Activated CD8-positive, alpha-beta memory T cell treated with anti-CD3 and anti-CD28 coated beads, Interleukin-2, amount 10 ng/mL, durations not matched to agents 7 days and 5 days (primary cell): ENCODE results near the gene C3orf20. TPM values are rescaled to one million over a fixed set of nuclear protein-coding genes. Genes with fewer than 3 reads are reported as not detected.

ENCODE experiments used
- ATAC-seq: fragments of 150-1000 bp; cut with Tn5 transposase; one replicate; pipeline ENCODE4 v1.10.0; 2021; ENCODE audit warnings: moderate library complexity
- CTCF ChIA-PET: fragments of 350-600 bp; sonication (Branson Sonifier 250); formaldehyde crosslinking; loops from one replicate; lab custom pipeline; 2021; ENCODE audit warnings: antibody characterized with exemption; lab: Charles Lee
- DNase-seq: peaks from one replicate; pipeline ENCODE4 v3.0.0-alpha.2; 2020
- H3K27ac Mint-ChIP-seq: one replicate; pipeline ENCODE4 v1.8.0; 2021; ENCODE audit warnings: mild to moderate bottlenecking, mixed read lengths
- H3K27me3 Mint-ChIP-seq: one replicate; pipeline ENCODE4 v1.8.0; 2021; ENCODE audit warnings: mixed read lengths
- H3K36me3 Mint-ChIP-seq: one replicate; pipeline ENCODE4 v1.8.0; 2021; ENCODE audit warnings: mild to moderate bottlenecking, mixed read lengths
- H3K4me1 Mint-ChIP-seq: one replicate; pipeline ENCODE4 v1.8.0; 2021; ENCODE audit warnings: mixed read lengths
- H3K4me3 Mint-ChIP-seq: one replicate; pipeline ENCODE4 v1.8.0; 2021; ENCODE audit warnings: mild to moderate bottlenecking, moderate library complexity, mixed read lengths
- H3K9me3 Mint-ChIP-seq: one replicate; pipeline ENCODE4 v1.8.0; 2022; ENCODE audit warnings: low read depth, mixed read lengths
- total RNA-seq, 2 experiments: library from RNA; stranded (reverse); gene quantifications; one replicate each; pipeline ENCODE4 v1.2.3, GENCODE V29; 2021

The C3orf20 gene
- total RNA-seq, 2 experiments from 2014 or later: 0.16 TPM; not detected in 1

- H3K36me3 Mint-ChIP-seq: peaks cover 54% of the 10 kb centered on the region
- no peak overlapping the region for H3K27ac Mint-ChIP-seq
- H3K27me3 Mint-ChIP-seq: no peaks in the 10 kb centered on the region
- no peaks in the 10 kb centered on the region for H3K9me3 Mint-ChIP-seq
- DNase-seq (no peak), ATAC-seq (no peak)
- H3K4me3 Mint-ChIP-seq: no peak overlapping the region
- H3K4me1 Mint-ChIP-seq: peaks cover 24% of the 10 kb centered on the region
- CTCF ChIA-PET: interaction anchor here (0.9 kb wide), 1 partner anchor 16 kb away, joined by 3 read pairs; the partner anchor contains the start of gene C3orf20
Observed at GRCh38 chr3:14658978-14659377, 16.0 kb upstream of the C3orf20 start.

GRCh38 chr3:14660942-14661341, 14.0 kb upstream of the C3orf20 start:
- CTCF ChIA-PET: interaction anchor here (1.0 kb wide), 1 partner anchor 9 kb away, joined by 3 read pairs; the partner anchor contains the start of gene CCDC174
- Mint-ChIP-seq H3K4me1 (peaks cover 16% of the 10 kb centered on the region), H3K27ac (no peak overlapping the region), H3K9me3 (no peaks in the 10 kb centered on the region), H3K4me3 (no peak overlapping the region), H3K27me3 (no peaks in the 10 kb centered on the region), H3K36me3 (peaks cover 56% of the 10 kb centered on the region)
- no peak for ATAC-seq
- DNase-seq: no peak

- Mint-ChIP-seq H3K36me3 (peaks cover 55% of the 10 kb centered on the region), H3K9me3 (no peaks in the 10 kb centered on the region), H3K27ac (no peak overlapping the region), H3K4me3 (no peak overlapping the region), H3K4me1 (no peaks in the 10 kb centered on the region), H3K27me3 (no peaks in the 10 kb centered on the region)
- CTCF ChIA-PET: no interaction called here
- DNase-seq (no peak), ATAC-seq (no peak)
Observed at GRCh38 chr3:14663396-14664135, 11.4 kb upstream of the C3orf20 start.

- ATAC-seq (no peak), DNase-seq (no peak)
- Mint-ChIP-seq H3K9me3 (no peaks in the 10 kb centered on the region), H3K27ac (no peak overlapping the region), H3K27me3 (no peaks in the 10 kb centered on the region), H3K4me1 (no peaks in the 10 kb centered on the region), H3K4me3 (no peak overlapping the region), H3K36me3 (peaks cover 54% of the 10 kb centered on the region)
- CTCF ChIA-PET: no interaction called here
Observed at GRCh38 chr3:14664170-14664569, 10.8 kb upstream of the C3orf20 start.

GRCh38 chr3:14672588-14672987, 2.4 kb upstream of the C3orf20 start:
- CTCF ChIA-PET: interaction anchor here (0.6 to 2.6 kb wide), 4 partner anchors 21 to 313 kb away, joined by 4 to 9 read pairs (median 7); partner anchors contain the start of gene CCDC174
- Mint-ChIP-seq H3K4me1 (no peaks in the 10 kb centered on the region), H3K9me3 (no peaks in the 10 kb centered on the region), H3K27me3 (no peaks in the 10 kb centered on the region), H3K36me3 (peaks cover 33% of the 10 kb centered on the region), H3K27ac (no peak overlapping the region), H3K4me3 (no peak overlapping the region)
- no peak for ATAC-seq
- DNase-seq: no peak

- H3K4me3 Mint-ChIP-seq: no peak overlapping the region
- ATAC-seq (no peak), DNase-seq (no peak)
- CTCF ChIA-PET: interaction anchor here (0.6 kb wide), 1 partner anchor 1790 kb away, joined by 3 read pairs; no protein-coding TSS in a partner anchor
- H3K27me3 Mint-ChIP-seq: no peaks in the 10 kb centered on the region
- H3K9me3 Mint-ChIP-seq: no peaks in the 10 kb centered on the region
- H3K27ac Mint-ChIP-seq: no peak overlapping the region
- peaks cover 6% of the 10 kb centered on the region for H3K36me3 Mint-ChIP-seq
- no peaks in the 10 kb centered on the region for H3K4me1 Mint-ChIP-seq
Observed at GRCh38 chr3:14676881-14677280, 1.9 kb downstream of the C3orf20 start.

GRCh38 chr3:14678015-14678503, 3.1 kb downstream of the C3orf20 start:
- Mint-ChIP-seq H3K4me3 (no peak overlapping the region), H3K36me3 (peaks cover 3% of the 10 kb centered on the region), H3K27ac (no peak overlapping the region), H3K9me3 (no peaks in the 10 kb centered on the region), H3K4me1 (no peaks in the 10 kb centered on the region), H3K27me3 (no peaks in the 10 kb centered on the region)
- CTCF ChIA-PET: interaction anchor here (1.0 to 1.4 kb wide), 2 partner anchors 25 to 243 kb away, joined by 3 read pairs; no protein-coding TSS in a partner anchor
- DNase-seq: no peak
- ATAC-seq: no peak

- ATAC-seq (no peak), DNase-seq (no peak)
- CTCF ChIA-PET: interaction anchor here (1.3 kb wide), 1 partner anchor 101 kb away, joined by 3 read pairs; no protein-coding TSS in a partner anchor
- Mint-ChIP-seq H3K4me1 (no peaks in the 10 kb centered on the region), H3K4me3 (no peak overlapping the region), H3K27me3 (no peaks in the 10 kb centered on the region), H3K9me3 (no peaks in the 10 kb centered on the region), H3K36me3 (peaks cover 3% of the 10 kb centered on the region), H3K27ac (no peak overlapping the region)
Observed at GRCh38 chr3:14680115-14680514, 5.2 kb downstream of the C3orf20 start.

GRCh38 chr3:14680716-14681115, 5.8 kb downstream of the C3orf20 start:
- Mint-ChIP-seq H3K4me3 (no peak overlapping the region), H3K4me1 (no peaks in the 10 kb centered on the region), H3K27me3 (no peaks in the 10 kb centered on the region), H3K27ac (no peak overlapping the region), H3K9me3 (no peaks in the 10 kb centered on the region), H3K36me3 (peaks cover 3% of the 10 kb centered on the region)
- CTCF ChIA-PET: no interaction called here
- ATAC-seq (no peak), DNase-seq (no peak)

- no peak overlapping the region for H3K27ac Mint-ChIP-seq
- CTCF ChIA-PET: no interaction called here
- H3K4me3 Mint-ChIP-seq: no peak overlapping the region
- H3K36me3 Mint-ChIP-seq: no peaks in the 10 kb centered on the region
- no peaks in the 10 kb centered on the region for H3K9me3 Mint-ChIP-seq
- no peak for DNase-seq
- peaks cover 3% of the 10 kb centered on the region for H3K4me1 Mint-ChIP-seq
- no peak for ATAC-seq
- H3K27me3 Mint-ChIP-seq: peaks cover 10% of the 10 kb centered on the region
Observed at GRCh38 chr3:14684447-14684846, 9.5 kb downstream of the C3orf20 start.

GRCh38 chr3:14685179-14685578, 10.2 kb downstream of the C3orf20 start:
- H3K27me3 Mint-ChIP-seq: peaks cover 13% of the 10 kb centered on the region
- no peaks in the 10 kb centered on the region for H3K9me3 Mint-ChIP-seq
- H3K4me3 Mint-ChIP-seq: no peak overlapping the region
- H3K36me3 Mint-ChIP-seq: no peaks in the 10 kb centered on the region
- ATAC-seq (no peak), DNase-seq (no peak)
- H3K27ac Mint-ChIP-seq: no peak overlapping the region
- CTCF ChIA-PET: no interaction called here
- peaks cover 3% of the 10 kb centered on the region for H3K4me1 Mint-ChIP-seq

- Mint-ChIP-seq H3K27me3 (peaks cover 16% of the 10 kb centered on the region), H3K9me3 (no peaks in the 10 kb centered on the region), H3K4me1 (peaks cover 3% of the 10 kb centered on the region), H3K27ac (no peak overlapping the region), H3K4me3 (no peak overlapping the region), H3K36me3 (no peaks in the 10 kb centered on the region)
- DNase-seq: no peak
- CTCF ChIA-PET: no interaction called here
- no peak for ATAC-seq
Observed at GRCh38 chr3:14687360-14687759, 12.4 kb downstream of the C3orf20 start.

GRCh38 chr3:14688525-14688924, 13.6 kb downstream of the C3orf20 start:
- Mint-ChIP-seq H3K4me3 (no peak overlapping the region), H3K4me1 (peaks cover 3% of the 10 kb centered on the region), H3K27ac (no peak overlapping the region), H3K36me3 (no peaks in the 10 kb centered on the region), H3K9me3 (no peaks in the 10 kb centered on the region), H3K27me3 (peaks cover 20% of the 10 kb centered on the region)
- ATAC-seq (no peak), DNase-seq (no peak)
- CTCF ChIA-PET: no interaction called here
